Urothelium cell line (cell line): Measurements from ENCODE around the gene TRIM23.

ENCODE experiments used
- DNase-seq: peaks from one replicate; pipeline ENCODE4 v3.0.0; 2011; ENCODE audit warnings: low spot score, mixed read lengths
- FAIRE-seq: peaks from 2 replicates; lab custom pipeline; 2011; peaks lifted over from hg19 to GRCh38; lab: Jason Lieb, UNC

TRIM23 gene

GRCh38 chr5:65570598-65571226 lies 53.4 kb downstream of the TRIM23 start:
- DNase-seq (no peak), FAIRE-seq (no peak)

- FAIRE-seq: no peak
- DNase-seq: no peak
Measured at GRCh38 chr5:65566505-65566904, 57.6 kb downstream of the TRIM23 start.

GRCh38 chr5:65563777-65564176 lies 60.4 kb downstream of the TRIM23 start:
- FAIRE-seq (no peak), DNase-seq (no peak)

GRCh38 chr5:65562731-65563701 lies 61.1 kb downstream of the TRIM23 start, which contains the start of the genes CENPK and PPWD1:
TSS of gene CENPK (minus strand) at chr5:65563168. CDS start at chr5:65554907, 8,261 bp downstream.
TSS of gene PPWD1 (plus strand) at chr5:65563296. CDS start at chr5:65563311, 15 bp downstream.
- peak; percentile 97 for DNase-seq
- FAIRE-seq: no peak

GRCh38 chr5:65556718-65557117 lies 67.4 kb downstream of the TRIM23 start:
- FAIRE-seq (no peak), DNase-seq (no peak)

- no peak for FAIRE-seq
- no peak for DNase-seq
Measured at GRCh38 chr5:65556181-65556580, 68.0 kb downstream of the TRIM23 start.

GRCh38 chr5:65555287-65555686 lies 68.8 kb downstream of the TRIM23 start:
- FAIRE-seq (no peak), DNase-seq (no peak)

- DNase-seq: no peak
- no peak for FAIRE-seq
Measured at GRCh38 chr5:65553941-65554340, 70.2 kb downstream of the TRIM23 start.

GRCh38 chr5:65548281-65548680 lies 75.9 kb downstream of the TRIM23 start:
- no peak for DNase-seq
- FAIRE-seq: no peak

GRCh38 chr5:65546141-65546540 lies 78.0 kb downstream of the TRIM23 start:
- FAIRE-seq (no peak), DNase-seq (no peak)

GRCh38 chr5:65544473-65544872 lies 79.7 kb downstream of the TRIM23 start:
- FAIRE-seq (no peak), DNase-seq (no peak)

- DNase-seq (no peak), FAIRE-seq (no peak)
Measured at GRCh38 chr5:65539827-65540226, 84.3 kb downstream of the TRIM23 start.
